ENCODE measurements around the gene KLK15. TPM values are rescaled to one million over a fixed set of nuclear protein-coding genes. Genes with fewer than 3 reads are reported as not detected.

The KLK15 gene
- total RNA-seq, 2 experiments from 2014 or later = not detected

GRCh38 chr19:50861010-50861409 lies 27.6 kb upstream of the KLK15 start:
- Mint-ChIP-seq H3K4me3 (no peak overlapping the region), H3K36me3 (ENCODE audit: low read depth) (no peaks in the 10 kb centered on the region), H3K9me3 (peaks cover 6% of the 10 kb centered on the region), H3K27ac (no peak overlapping the region), H3K27me3 (peaks cover 56% of the 10 kb centered on the region), H3K4me1 (ENCODE audit: low read depth) (no peaks in the 10 kb centered on the region)
- Histone ChIP-seq H3K4me3 (ENCODE audit: low read length) (no peak overlapping the region), H3K27ac (ENCODE audit: low read depth in 1 of 2, low read length in 2 of 2) (no peak overlapping the region), H3K36me3 (ENCODE audit: insufficient read depth, low read length) (no peaks in the 10 kb centered on the region), H3K27me3 (ENCODE audit: control insufficient read depth in 1 of 2, insufficient read depth in 2 of 2, low read length in 2 of 2) (peaks cover 14 to 32% of the 10 kb centered on the region in 2 experiments), H3K9me3 (ENCODE audit: control insufficient read depth in 1 of 2, insufficient read depth in 1 of 2, low read length in 2 of 2) (no peaks in the 10 kb centered on the region), H3K4me1 (ENCODE audit: insufficient read depth, low read length) (no peaks in the 10 kb centered on the region)
- ATAC-seq (ENCODE audit: poor library complexity) (no peak), DNase-seq (no peak)
- POLR2A ChIA-PET = no interaction called here
- intact Hi-C loops (cut with DNase I, micrococcal nuclease) = no loop called here
- CTCF ChIA-PET = no interaction called here
- TF ChIP-seq CTCF (IDR thresholded peaks at IDR 0.05) = no peak

DNA sequence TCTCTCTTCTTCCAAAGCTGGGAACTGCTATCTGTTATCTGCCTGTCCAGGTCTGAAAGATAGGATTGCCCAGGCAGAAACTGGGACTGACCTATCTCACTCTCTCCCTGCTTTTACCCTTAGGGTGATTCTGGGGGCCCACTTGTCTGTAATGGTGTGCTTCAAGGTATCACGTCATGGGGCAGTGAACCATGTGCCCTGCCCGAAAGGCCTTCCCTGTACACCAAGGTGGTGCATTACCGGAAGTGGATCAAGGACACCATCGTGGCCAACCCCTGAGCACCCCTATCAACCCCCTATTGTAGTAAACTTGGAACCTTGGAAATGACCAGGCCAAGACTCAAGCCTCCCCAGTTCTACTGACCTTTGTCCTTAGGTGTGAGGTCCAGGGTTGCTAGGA lies 26.5 kb upstream of the KLK15 start:
- H3K9me3 ChIP-seq (ENCODE audit: control insufficient read depth in 1 of 2, insufficient read depth in 1 of 2, low read length in 2 of 2) = no peaks in the 10 kb centered on the region
- H3K27ac Mint-ChIP-seq = no peak overlapping the region
- no peaks in the 10 kb centered on the region for H3K36me3 ChIP-seq (ENCODE audit: insufficient read depth, low read length)
- intact Hi-C loops (cut with DNase I, micrococcal nuclease) = no loop called here
- ChIA-PET CTCF (no interaction called here), POLR2A (no interaction called here)
- H3K9me3 Mint-ChIP-seq = peaks cover 6% of the 10 kb centered on the region
- DNase-seq (no peak), ATAC-seq (ENCODE audit: poor library complexity) (no peak)
- H3K27ac ChIP-seq (ENCODE audit: low read depth in 1 of 2, low read length in 2 of 2) = no peak overlapping the region
- H3K4me1 ChIP-seq (ENCODE audit: insufficient read depth, low read length) = no peaks in the 10 kb centered on the region
- H3K4me1 Mint-ChIP-seq (ENCODE audit: low read depth) = no peaks in the 10 kb centered on the region
- H3K36me3 Mint-ChIP-seq (ENCODE audit: low read depth) = no peaks in the 10 kb centered on the region
- no peak overlapping the region for H3K4me3 ChIP-seq (ENCODE audit: low read length)
- no peak overlapping the region for H3K4me3 Mint-ChIP-seq
- H3K27me3 ChIP-seq (ENCODE audit: control insufficient read depth in 1 of 2, insufficient read depth in 2 of 2, low read length in 2 of 2) = peaks cover 16 to 43% of the 10 kb centered on the region in 2 experiments
- no peak for TF ChIP-seq CTCF (IDR thresholded peaks at IDR 0.05)
- peaks cover 63% of the 10 kb centered on the region for H3K27me3 Mint-ChIP-seq

DNA sequence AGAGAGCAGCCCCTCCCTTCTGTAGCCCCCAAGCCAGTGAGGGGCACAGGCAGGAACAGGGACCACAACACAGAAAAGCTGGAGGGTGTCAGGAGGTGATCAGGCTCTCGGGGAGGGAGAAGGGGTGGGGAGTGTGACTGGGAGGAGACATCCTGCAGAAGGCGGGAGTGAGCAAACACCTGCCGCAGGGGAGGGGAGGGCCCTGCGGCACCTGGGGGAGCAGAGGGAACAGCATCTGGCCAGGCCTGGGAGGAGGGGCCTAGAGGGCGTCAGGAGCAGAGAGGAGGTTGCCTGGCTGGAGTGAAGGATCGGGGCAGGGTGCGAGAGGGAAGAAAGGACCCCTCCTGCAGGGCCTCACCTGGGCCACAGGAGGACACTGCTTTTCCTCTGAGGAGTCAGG lies 25.5 kb upstream of the KLK15 start:
- H3K4me1 ChIP-seq (ENCODE audit: insufficient read depth, low read length) = no peaks in the 10 kb centered on the region
- peaks cover 69% of the 10 kb centered on the region for H3K27me3 Mint-ChIP-seq
- H3K27me3 ChIP-seq (ENCODE audit: control insufficient read depth in 1 of 2, insufficient read depth in 2 of 2, low read length in 2 of 2) = peaks cover 18 to 53% of the 10 kb centered on the region in 2 experiments
- H3K27ac ChIP-seq (ENCODE audit: low read depth in 1 of 2, low read length in 2 of 2) = no peak overlapping the region
- no peaks in the 10 kb centered on the region for H3K4me1 Mint-ChIP-seq (ENCODE audit: low read depth)
- no peak overlapping the region for H3K4me3 Mint-ChIP-seq
- H3K9me3 Mint-ChIP-seq = peaks cover 6% of the 10 kb centered on the region
- no peak overlapping the region for H3K27ac Mint-ChIP-seq
- no peaks in the 10 kb centered on the region for H3K36me3 ChIP-seq (ENCODE audit: insufficient read depth, low read length)
- POLR2A ChIA-PET = no interaction called here
- CTCF ChIA-PET = no interaction called here
- no peaks in the 10 kb centered on the region for H3K36me3 Mint-ChIP-seq (ENCODE audit: low read depth)
- no peak overlapping the region for H3K4me3 ChIP-seq (ENCODE audit: low read length)
- ATAC-seq (ENCODE audit: poor library complexity) (no peak), DNase-seq (no peak)
- no peaks in the 10 kb centered on the region for H3K9me3 ChIP-seq (ENCODE audit: control insufficient read depth in 1 of 2, insufficient read depth in 1 of 2, low read length in 2 of 2)
- intact Hi-C loops (cut with DNase I, micrococcal nuclease) = no loop called here
- no peak for TF ChIP-seq CTCF (IDR thresholded peaks at IDR 0.05)
